ENCODE results near the gene TNFSF15. TPM values are rescaled to one million over a fixed set of nuclear protein-coding genes. Genes with fewer than 3 reads are reported as not detected.

Gene TNFSF15
- total RNA-seq, 1 experiment from 2014 or later, result 0.55 TPM

- Histone ChIP-seq H3K9me3 (ENCODE audit: insufficient read depth, low read depth) (no peaks in the 10 kb centered on the region; the same call in 1 of the 2 replicates), H2AFZ (no peak overlapping the region), H3K4me1 (replicated peaks; ENCODE audit: insufficient read depth) (no peaks in the 10 kb centered on the region), H3K4me2 (no peak overlapping the region), H3K36me3 (ENCODE audit: low read depth) (no peaks in the 10 kb centered on the region), H3K79me2 (ENCODE audit: low read depth) (no peaks in the 10 kb centered on the region), H3K4me3 (no peak overlapping the region), H3K27ac (no peak overlapping the region), H4K20me1 (ENCODE audit: insufficient read depth) (no peaks in the 10 kb centered on the region), H3K27me3 (ENCODE audit: insufficient read depth, low read depth) (0 out of 2 replicates have a peak, but pooled peaks cover 3% of the 10 kb centered on the region), H3K9me2 (ENCODE audit: insufficient read depth) (no peaks in the 10 kb centered on the region), H3F3A (ENCODE audit: insufficient read depth, low read depth) (no peaks in the 10 kb centered on the region)
- DNase-seq, result no peak
- ChIA-PET CTCF (no interaction called here), POLR2A (ENCODE audit: unreplicated experiment) (no interaction called here)
- no TSS peak for BruUV-seq (replicated peaks)
- intact Hi-C loops (cut with micrococcal nuclease; ENCODE audit: unreplicated experiment), result no loop called here
- TF ChIP-seq CTCF (conservative IDR thresholded peaks at IDR 0.05) (no peak), EZH2 (IDR thresholded peaks at IDR 0.05; ENCODE audit: low read depth) (no peak)
Measured at GRCh38 chr9:114845373-114845772, 39.5 kb upstream of the TNFSF15 start.

GRCh38 chr9:114844766-114845165, 38.9 kb upstream of the TNFSF15 start:
- Histone ChIP-seq H3K4me3 (no peak overlapping the region), H4K20me1 (ENCODE audit: insufficient read depth) (no peaks in the 10 kb centered on the region), H3F3A (ENCODE audit: insufficient read depth, low read depth) (no peaks in the 10 kb centered on the region), H3K4me2 (no peak overlapping the region), H3K36me3 (ENCODE audit: low read depth) (no peaks in the 10 kb centered on the region), H3K79me2 (ENCODE audit: low read depth) (no peaks in the 10 kb centered on the region), H3K9me3 (ENCODE audit: insufficient read depth, low read depth) (no peaks in the 10 kb centered on the region; the same call in 1 of the 2 replicates), H3K27ac (no peak overlapping the region), H3K27me3 (ENCODE audit: insufficient read depth, low read depth) (0 out of 2 replicates have a peak, but pooled peaks cover 3% of the 10 kb centered on the region), H3K9me2 (ENCODE audit: insufficient read depth) (no peaks in the 10 kb centered on the region), H2AFZ (no peak overlapping the region), H3K4me1 (replicated peaks; ENCODE audit: insufficient read depth) (no peaks in the 10 kb centered on the region)
- CTCF ChIA-PET, result no interaction called here
- no TSS peak for BruUV-seq (replicated peaks)
- no peak for TF ChIP-seq CTCF (conservative IDR thresholded peaks at IDR 0.05)
- TF ChIP-seq EZH2 (IDR thresholded peaks at IDR 0.05; ENCODE audit: low read depth), result no peak
- intact Hi-C loops (cut with micrococcal nuclease; ENCODE audit: unreplicated experiment), result no loop called here
- POLR2A ChIA-PET (ENCODE audit: unreplicated experiment), result no interaction called here
- DNase-seq, result no peak

- Histone ChIP-seq H3F3A (ENCODE audit: insufficient read depth, low read depth) (no peaks in the 10 kb centered on the region), H3K4me3 (no peak overlapping the region), H3K4me2 (no peak overlapping the region), H3K4me1 (replicated peaks; ENCODE audit: insufficient read depth) (no peaks in the 10 kb centered on the region), H2AFZ (no peak overlapping the region), H3K9me3 (ENCODE audit: insufficient read depth, low read depth) (no peaks in the 10 kb centered on the region; the same call in 1 of the 2 replicates), H3K27ac (no peak overlapping the region), H3K27me3 (ENCODE audit: insufficient read depth, low read depth) (0 out of 2 replicates have a peak, but pooled peaks cover 3% of the 10 kb centered on the region), H3K36me3 (ENCODE audit: low read depth) (no peaks in the 10 kb centered on the region), H3K79me2 (ENCODE audit: low read depth) (no peaks in the 10 kb centered on the region), H4K20me1 (ENCODE audit: insufficient read depth) (no peaks in the 10 kb centered on the region), H3K9me2 (ENCODE audit: insufficient read depth) (no peaks in the 10 kb centered on the region)
- ChIA-PET CTCF (no interaction called here), POLR2A (ENCODE audit: unreplicated experiment) (no interaction called here)
- intact Hi-C loops (cut with micrococcal nuclease; ENCODE audit: unreplicated experiment), result no loop called here
- BruUV-seq (replicated peaks), result no TSS peak
- DNase-seq, result no peak
- no peak for TF ChIP-seq EZH2 (IDR thresholded peaks at IDR 0.05; ENCODE audit: low read depth)
- TF ChIP-seq CTCF (conservative IDR thresholded peaks at IDR 0.05), result no peak
Measured at GRCh38 chr9:114837923-114838322, 32.1 kb upstream of the TNFSF15 start.

Data from PC-9 (cell line).